Left renal cortex interstitium (tissue), 4 donors: Measurements from ENCODE around the gene RSPRY1. TPM values are rescaled to one million over a fixed set of nuclear protein-coding genes. Genes with fewer than 3 reads are reported as not detected.

Experiments used
- DNase-seq, 4 donors: peaks; one replicate each; pipeline ENCODE4 v3.0.0-alpha.2; 2013; ENCODE audit warnings: low read depth in 4 of 4, low spot score in 2 of 4, missing footprints in 1 of 4
- polyA plus RNA-seq, 4 donors: library from polyadenylated mRNA; unstranded; fragments of 120-200 nt; gene quantifications; one replicate each; pipeline ENCODE4 v1.2.1, GENCODE V29; 2013; ENCODE audit not compliant: insufficient read length in 4 of 4

The RSPRY1 gene
- polyA plus RNA-seq, 4 donors: 39.7 to 47.8 (median 43.6) TPM

- DNase-seq: no peak
These were observed 30.8 kb downstream of the RSPRY1 start for GRCh38 chr16:57216968-57217367.

- no peak for DNase-seq
These were observed 36.9 kb downstream of the RSPRY1 start for GRCh38 chr16:57223057-57223456.

- no peak for DNase-seq
These were observed 38.7 kb downstream of the RSPRY1 start for GRCh38 chr16:57224651-57225335.

GRCh38 chr16:57225978-57226377 lies 39.8 kb downstream of the RSPRY1 start:
- no peak for DNase-seq

- DNase-seq: no peak
These were observed 40.8 kb downstream of the RSPRY1 start for GRCh38 chr16:57226701-57227621.

GRCh38 chr16:57229079-57229478 lies 43.0 kb downstream of the RSPRY1 start:
- no peak for DNase-seq

- DNase-seq: no peak
These were observed 45.8 kb downstream of the RSPRY1 start for GRCh38 chr16:57231821-57232350.

GRCh38 chr16:57233944-57234706 lies 48.0 kb downstream of the RSPRY1 start:
- no peak for DNase-seq

- no peak for DNase-seq
These were observed 48.6 kb downstream of the RSPRY1 start for GRCh38 chr16:57234707-57235092.

- DNase-seq: no peak
These were observed 49.2 kb downstream of the RSPRY1 start for GRCh38 chr16:57235128-57236021.

GRCh38 chr16:57236022-57236350 lies 49.9 kb downstream of the RSPRY1 start:
- DNase-seq: no peak

GRCh38 chr16:57238682-57239081 lies 52.6 kb downstream of the RSPRY1 start:
- no peak for DNase-seq

GRCh38 chr16:57239107-57239506 lies 53.0 kb downstream of the RSPRY1 start:
- no peak for DNase-seq

GRCh38 chr16:57240851-57241250 lies 54.7 kb downstream of the RSPRY1 start:
- no peak for DNase-seq

GRCh38 chr16:57242650-57243049 lies 56.5 kb downstream of the RSPRY1 start:
- DNase-seq: no peak

- no peak for DNase-seq
These were observed 58.3 kb downstream of the RSPRY1 start for GRCh38 chr16:57244463-57244766.

- DNase-seq: peak; percentile 83 to 90 (median 89)
These were observed 58.8 kb downstream of the RSPRY1 start, which contains the start of gene ARL2BP for GRCh38 chr16:57244767-57245471. Gene ARL2BP (plus strand): TSS chr16:57245259. CDS start chr16:57245368, 109 bp downstream.

- DNase-seq: no peak
These were observed 59.5 kb downstream of the RSPRY1 start for GRCh38 chr16:57245472-57246113.

- no peak for DNase-seq
These were observed 65.2 kb downstream of the RSPRY1 start for GRCh38 chr16:57251352-57251751.
